GM18909 (cell line): Measurements from ENCODE around the gene DZIP1L.

ENCODE experiments used
- ATAC-seq: cut with Tn5 transposase; IDR thresholded peaks from one replicate; pipeline ENCODE4 v1.9.1; 2021; ENCODE audit warnings: mild to moderate bottlenecking; ENCODE audit not compliant: unreplicated experiment, poor library complexity

DZIP1L gene

DNA sequence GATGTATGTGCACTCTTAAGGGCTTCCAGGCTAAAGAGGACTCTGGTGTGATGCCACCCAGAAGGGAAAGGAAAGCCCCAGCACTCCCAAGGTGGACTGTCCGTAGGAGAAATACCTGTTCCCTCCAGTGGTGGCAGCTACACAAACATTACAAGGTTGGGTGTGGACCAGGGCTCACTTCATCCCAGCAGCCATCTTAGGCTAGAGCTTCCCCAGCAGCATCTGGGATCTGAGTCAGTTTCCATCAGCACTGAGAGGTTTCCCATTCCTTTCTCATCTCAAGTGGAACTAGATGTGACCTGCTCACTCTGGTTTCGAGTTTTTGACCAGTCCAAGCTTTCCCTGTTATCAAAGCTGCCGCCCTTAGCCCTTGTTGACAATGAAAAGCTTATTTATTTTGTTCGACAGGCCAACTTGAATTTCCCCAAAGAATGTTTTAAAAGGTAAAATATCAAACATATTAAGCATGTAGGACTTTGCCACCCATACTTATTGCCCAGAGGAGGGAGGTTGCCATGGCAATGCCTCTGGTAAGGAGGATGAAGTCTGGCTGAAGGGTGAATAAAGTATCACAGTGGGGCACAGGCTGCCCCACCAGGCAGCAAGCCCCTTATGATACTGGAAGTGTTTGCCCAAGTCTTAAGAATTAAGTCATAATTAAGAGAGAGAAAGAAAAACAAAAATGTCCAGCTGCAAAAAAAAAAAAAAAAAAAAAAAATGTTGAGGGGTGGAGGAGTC lies 76.5 kb downstream of the DZIP1L start:
- ATAC-seq: no peak

DNA sequence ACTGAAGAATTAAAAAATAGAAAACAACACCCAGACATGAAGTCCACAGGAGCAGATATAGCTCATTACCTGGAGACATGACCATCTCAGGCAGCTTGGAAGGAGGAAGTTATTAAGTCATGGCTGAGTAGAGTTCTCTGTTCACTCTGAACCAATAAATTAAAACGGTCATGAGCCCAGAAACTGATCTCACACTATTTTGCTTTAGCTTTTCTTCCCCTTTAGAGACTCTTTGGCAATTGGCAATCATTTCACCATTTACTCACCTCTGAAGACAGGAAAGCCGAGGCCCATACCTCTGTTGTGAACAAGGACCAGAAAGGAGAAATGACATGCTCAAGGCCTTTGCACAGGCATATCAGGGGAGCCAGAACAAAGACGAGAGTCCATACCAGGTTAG lies 78.8 kb downstream of the DZIP1L start:
- ATAC-seq: no peak

DNA sequence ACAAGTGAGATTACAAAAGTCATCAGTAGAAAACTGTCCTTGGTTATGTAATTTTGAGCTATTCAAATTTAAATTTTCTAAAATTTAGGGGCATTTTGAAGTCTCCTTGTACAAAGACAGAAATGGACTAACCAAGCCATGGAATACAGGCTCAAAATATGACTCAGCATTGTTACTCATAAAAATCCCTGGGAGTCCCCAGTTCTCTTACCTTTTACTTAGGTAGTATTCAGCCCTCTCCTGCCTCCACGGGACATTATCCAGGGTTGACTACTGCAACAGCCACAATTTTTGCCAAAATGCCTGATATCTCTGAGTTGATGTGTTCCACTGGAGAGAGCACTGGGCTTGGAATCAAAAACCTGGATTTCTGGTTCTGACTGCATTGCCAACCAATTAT lies 80.5 kb downstream of the DZIP1L start:
- ATAC-seq: no peak

DNA sequence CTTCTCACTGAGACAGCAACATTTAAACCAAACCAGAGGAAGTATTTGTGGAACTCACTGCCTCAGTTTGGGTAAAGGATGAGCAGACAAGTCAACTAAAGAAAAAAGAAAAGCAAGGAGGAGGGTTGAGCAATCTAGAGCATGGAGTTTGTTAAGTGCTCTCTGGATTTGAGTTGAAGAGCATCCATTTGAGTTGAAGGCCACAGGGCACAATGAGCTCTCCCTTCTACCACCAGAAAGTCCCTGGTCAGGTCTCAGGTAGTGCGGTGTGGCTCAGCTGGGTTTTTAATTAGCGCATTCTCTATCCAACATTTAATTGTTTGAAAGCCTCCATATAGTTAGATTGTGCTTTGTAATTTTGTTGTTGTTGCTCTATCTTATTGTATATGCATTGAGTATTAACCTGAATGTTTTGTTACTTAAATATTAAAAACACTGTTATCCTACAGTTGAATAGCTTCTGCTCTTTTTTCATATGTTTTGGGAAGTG lies 82.2 kb downstream of the DZIP1L start:
- no peak for ATAC-seq

DNA sequence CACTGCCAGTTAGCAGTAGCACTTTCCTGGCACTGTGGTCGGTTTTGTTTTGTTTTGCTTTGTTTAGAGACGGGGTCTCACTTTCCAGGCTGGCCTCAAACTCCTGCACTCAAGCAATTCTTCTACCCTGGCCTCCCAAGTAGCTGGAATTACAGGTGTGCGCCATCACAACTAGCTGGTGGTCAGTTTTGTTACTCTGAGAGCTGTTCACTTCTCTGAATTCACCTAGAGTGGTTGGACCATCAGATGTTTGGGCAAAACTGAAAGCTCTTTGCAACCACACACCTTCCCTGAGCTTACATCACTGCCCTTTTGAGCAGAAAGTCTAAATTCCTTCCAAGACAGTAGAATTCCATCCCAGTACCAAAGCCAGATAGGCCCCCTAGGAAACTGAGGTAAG lies 82.8 kb downstream of the DZIP1L start:
- no peak for ATAC-seq

DNA sequence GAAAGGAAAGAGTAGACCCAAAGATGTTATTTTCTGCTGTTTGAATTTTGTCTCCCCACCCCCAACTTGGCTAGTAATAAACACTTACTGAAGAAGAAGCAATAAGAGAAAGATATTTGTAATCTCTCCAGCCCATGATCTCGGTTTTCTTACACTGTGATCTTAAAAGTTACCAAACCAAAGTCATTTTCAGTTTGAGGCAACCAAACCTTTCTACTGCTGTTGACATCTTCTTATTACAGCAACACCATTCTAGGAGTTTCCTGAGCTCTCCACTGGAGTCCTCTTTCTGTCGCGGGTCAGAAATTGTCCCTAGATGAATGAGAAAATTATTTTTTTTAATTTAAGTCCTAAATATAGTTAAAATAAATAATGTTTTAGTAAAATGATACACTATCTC lies 83.9 kb downstream of the DZIP1L start:
- ATAC-seq: no peak

DNA sequence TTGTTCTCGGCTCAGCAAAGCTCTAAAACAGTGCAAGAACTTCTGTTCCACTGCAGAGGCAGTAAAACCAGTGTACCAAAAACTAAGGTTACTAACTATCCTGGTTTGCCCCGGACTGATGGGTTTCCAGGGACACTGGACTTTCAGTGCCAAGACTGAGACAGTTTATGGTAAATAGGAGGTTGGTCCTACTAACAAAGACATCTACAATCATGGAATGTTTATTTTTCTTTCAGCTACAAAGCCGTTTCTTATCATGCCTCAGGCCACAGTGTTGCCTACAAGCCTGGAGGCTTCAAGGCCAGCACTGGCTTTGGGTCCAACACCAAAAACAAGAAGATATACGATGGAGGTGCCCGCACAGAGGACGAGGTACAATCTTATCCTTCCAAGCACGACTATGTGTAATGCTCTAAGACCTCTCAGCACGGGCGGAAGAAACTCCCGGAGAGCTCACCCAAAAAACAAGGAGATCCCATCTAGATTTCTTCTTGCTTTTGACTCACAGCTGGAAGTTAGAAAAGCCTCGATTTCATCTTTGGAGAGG lies 84.6 kb downstream of the DZIP1L start:
- no peak for ATAC-seq

DNA sequence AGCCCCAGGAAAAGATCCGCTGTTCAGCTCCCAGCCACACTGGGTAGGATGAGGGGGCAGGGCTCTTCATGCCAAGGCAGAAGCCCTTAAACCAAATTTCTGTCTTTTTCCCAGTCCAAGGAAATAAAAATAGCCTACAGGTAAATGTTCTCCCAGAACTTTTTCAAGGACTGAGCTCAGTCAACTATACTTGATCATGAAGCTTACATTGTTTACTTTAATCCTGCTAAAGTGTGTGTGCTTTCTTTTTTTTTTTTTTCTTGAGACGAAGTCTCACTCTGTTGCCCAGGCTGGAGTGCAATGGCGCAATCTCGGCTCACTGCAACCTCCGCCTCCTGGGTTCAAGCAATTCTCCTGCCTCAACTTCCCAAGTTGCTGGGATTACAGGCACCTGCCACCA lies 87.6 kb downstream of the DZIP1L start:
- no peak for ATAC-seq

DNA sequence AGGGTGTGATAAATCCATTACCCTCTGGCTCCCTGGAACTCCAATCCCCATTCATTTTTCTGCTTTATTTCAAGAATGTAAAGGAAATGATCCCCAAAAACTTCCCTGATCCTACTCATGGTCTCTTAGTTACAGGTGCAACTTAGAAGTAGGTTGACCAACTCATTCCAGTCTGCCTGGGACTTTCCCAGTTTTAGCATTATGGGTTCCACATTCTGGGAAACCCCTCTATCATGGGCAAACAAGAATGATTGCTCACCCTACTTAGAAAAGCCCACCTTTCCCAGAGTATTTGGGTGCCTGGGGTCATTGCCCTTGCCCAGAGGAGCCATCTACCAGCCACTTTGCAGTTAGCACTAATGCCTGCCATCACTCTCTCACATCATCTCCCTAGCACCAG lies 89.9 kb downstream of the DZIP1L start:
- no peak for ATAC-seq

DNA sequence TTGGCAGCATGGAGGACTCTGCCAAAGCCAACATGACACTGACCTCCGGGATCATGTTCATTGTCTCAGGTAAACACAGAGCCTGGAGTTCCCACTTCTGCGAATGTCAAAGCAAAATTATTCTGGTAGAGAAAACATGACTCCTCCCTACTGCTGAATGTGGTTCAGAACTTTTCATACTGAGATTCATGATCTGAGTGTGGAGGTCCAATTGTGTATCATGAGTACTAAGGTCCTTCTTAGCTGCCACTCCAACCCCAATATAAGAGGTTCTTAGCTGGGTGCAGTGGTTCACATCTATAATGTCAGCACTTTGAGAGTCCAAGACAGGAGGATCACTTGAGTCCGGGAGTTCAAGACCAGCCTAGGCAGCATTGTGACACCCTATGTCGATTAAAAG lies 91.7 kb downstream of the DZIP1L start:
- ATAC-seq: no peak

DNA sequence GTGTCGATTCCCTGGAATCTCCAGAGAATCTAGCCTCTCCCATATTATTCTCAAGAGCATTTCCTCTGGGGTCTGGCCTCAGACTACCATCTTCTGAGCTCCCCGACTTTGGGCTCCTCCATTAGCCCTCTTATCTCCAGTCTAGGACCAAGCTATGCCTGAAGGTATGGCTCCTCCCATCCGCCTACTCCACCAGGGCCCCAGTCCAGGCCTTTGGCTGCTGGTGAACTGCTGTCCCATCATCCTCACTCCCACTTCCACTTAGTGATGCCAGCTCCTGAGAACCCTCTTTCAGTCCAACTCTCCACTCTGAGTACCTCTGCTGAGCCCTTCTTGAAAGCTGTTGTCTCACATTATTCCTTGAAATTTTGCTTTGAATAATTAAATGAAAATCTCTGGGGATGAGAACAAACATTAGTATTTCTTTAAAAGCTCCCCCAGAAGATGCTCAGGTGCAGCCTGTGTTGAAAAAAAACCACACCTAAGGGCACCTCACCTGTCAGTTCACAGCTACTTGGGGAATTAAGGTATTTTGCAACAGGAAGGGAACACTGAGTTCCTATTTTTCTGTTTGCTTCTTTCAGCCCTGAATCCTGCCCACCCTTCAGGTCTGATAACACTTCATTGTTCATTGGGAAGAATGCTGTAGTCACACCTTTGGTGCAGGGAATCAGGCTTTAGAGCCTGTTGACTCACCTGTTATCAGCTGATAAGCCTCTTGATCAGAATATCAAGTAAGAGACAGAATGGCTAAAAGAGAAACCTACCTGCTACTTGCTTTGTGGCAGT lies 95.9 kb downstream of the DZIP1L start:
- ATAC-seq: no peak

DNA sequence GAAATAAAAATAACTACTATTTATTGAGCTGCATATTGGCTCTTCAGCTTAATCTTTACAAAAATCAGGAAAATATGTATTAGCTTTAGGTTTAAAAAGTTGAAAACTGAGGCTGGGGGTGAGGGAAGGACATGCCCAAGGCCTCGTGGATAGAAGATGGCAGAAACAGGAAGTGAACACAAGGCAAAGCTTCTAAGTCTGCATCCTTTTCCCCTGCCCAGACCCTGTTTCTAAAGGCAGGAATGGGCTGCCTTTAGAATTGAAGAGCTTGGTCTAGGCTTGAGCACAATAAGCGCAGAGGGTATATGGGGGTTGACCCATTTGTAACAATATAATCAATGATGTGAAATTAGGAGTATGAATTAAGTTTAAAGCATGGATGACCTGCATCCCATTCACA lies 99.3 kb downstream of the DZIP1L start:
- no peak for ATAC-seq

DNA sequence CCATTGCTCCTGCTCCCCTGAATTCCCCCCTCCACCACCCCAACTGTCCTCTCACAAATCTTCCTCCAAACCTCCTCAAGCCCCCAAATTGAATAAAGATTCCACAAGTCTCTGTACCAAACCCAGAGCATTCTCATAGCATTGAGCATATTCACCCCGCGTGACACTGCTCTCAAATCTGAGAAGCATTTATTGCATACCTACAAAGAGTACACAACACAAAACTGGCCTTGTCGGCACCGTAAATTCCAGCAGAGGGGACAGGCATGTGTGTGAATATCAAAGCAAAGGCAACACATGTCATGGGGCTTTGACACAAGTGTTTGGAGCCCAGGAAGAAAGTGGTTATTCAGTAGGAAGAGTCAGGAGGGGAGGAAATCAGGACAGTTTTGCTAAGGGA lies 102.9 kb downstream of the DZIP1L start:
- ATAC-seq: no peak
